ENCODE results near the gene DAPP1. TPM values are rescaled to one million over a fixed set of nuclear protein-coding genes. Genes with fewer than 3 reads are reported as not detected.

DAPP1 gene
- total RNA-seq, 2 experiments from 2014 or later = 35.8 to 39.4 TPM

- Mint-ChIP-seq H3K4me3 (no peak overlapping the region), H3K27ac (no peak overlapping the region), H3K9me3 (no peaks in the 10 kb centered on the region), H3K27me3 (no peaks in the 10 kb centered on the region), H3K4me1 (peaks cover 29% of the 10 kb centered on the region), H3K36me3 (ENCODE audit: low read depth) (no peaks in the 10 kb centered on the region)
- CTCF ChIA-PET = interaction anchor here (0.9 to 6.0 kb wide), 18 partner anchors 9 to 814 kb away, joined by 3 to 46 read pairs (median 6); partner anchors contain the start of genes DAPP1, LAMTOR3, METAP1 and TRMT10A
- no peak for DNase-seq
- POLR2A ChIA-PET = interaction anchor here (1.8 to 2.4 kb wide), 4 partner anchors 8 to 142 kb away, joined by 5 to 7 read pairs (median 6); partner anchors contain the start of gene LAMTOR3
Observed at GRCh38 chr4:99809326-99809725, 7.3 kb upstream of the DAPP1 start.

GRCh38 chr4:99810536-99810935 is 6.1 kb upstream of the DAPP1 start:
- Mint-ChIP-seq H3K36me3 (ENCODE audit: low read depth) (no peaks in the 10 kb centered on the region), H3K4me3 (no peak overlapping the region), H3K4me1 (peaks cover 36% of the 10 kb centered on the region), H3K27me3 (no peaks in the 10 kb centered on the region), H3K27ac (no peak overlapping the region), H3K9me3 (no peaks in the 10 kb centered on the region)
- POLR2A ChIA-PET = interaction anchor here (1.8 to 8.0 kb wide), 2 partner anchors 74 to 137 kb away, joined by 6 to 105 read pairs; partner anchors contain the start of genes DNAJB14 and H2AZ1
- DNase-seq = no peak
- CTCF ChIA-PET = interaction anchor here (1.4 to 6.0 kb wide), 7 partner anchors 34 to 247 kb away, joined by 3 to 46 read pairs (median 4); partner anchors contain the start of genes LAMTOR3 and TRMT10A

- POLR2A ChIA-PET = interaction anchor here (0.6 to 8.0 kb wide), 4 partner anchors 46 to 567 kb away, joined by 3 to 105 read pairs (median 5); partner anchors contain the start of genes DNAJB14 and H2AZ1
- peaks cover 42% of the 10 kb centered on the region for H3K4me1 Mint-ChIP-seq
- H3K27ac Mint-ChIP-seq = no peak overlapping the region
- no peaks in the 10 kb centered on the region for H3K9me3 Mint-ChIP-seq
- no peak overlapping the region for H3K4me3 Mint-ChIP-seq
- H3K27me3 Mint-ChIP-seq = no peaks in the 10 kb centered on the region
- DNase-seq = no peak
- no peaks in the 10 kb centered on the region for H3K36me3 Mint-ChIP-seq (ENCODE audit: low read depth)
- CTCF ChIA-PET = interaction anchor here (1.0 to 6.0 kb wide), 20 partner anchors 13 to 308 kb away, joined by 3 to 46 read pairs (median 4); partner anchors contain the start of genes DNAJB14 and TRMT10A
Observed at GRCh38 chr4:99811117-99811516, 5.5 kb upstream of the DAPP1 start.

- ChIA-PET CTCF (interaction anchor here (0.7 to 6.0 kb wide), 29 partner anchors 9 to 308 kb away, joined by 3 to 46 read pairs (median 4); partner anchors contain the start of genes DNAJB14, H2AZ1 and TRMT10A), POLR2A (interaction anchor here (0.6 to 8.0 kb wide), 5 partner anchors 41 to 1727 kb away, joined by 3 to 105 read pairs (median 4); partner anchors contain the start of genes DNAJB14 and H2AZ1)
- no peak overlapping the region for H3K4me3 Mint-ChIP-seq
- H3K27ac Mint-ChIP-seq = no peak overlapping the region
- H3K4me1 Mint-ChIP-seq = peaks cover 47% of the 10 kb centered on the region
- DNase-seq = peak; percentile 50
- H3K27me3 Mint-ChIP-seq = no peaks in the 10 kb centered on the region
- no peaks in the 10 kb centered on the region for H3K9me3 Mint-ChIP-seq
- no peaks in the 10 kb centered on the region for H3K36me3 Mint-ChIP-seq (ENCODE audit: low read depth)
Observed at GRCh38 chr4:99811850-99812249, 4.8 kb upstream of the DAPP1 start.

- H3K27ac Mint-ChIP-seq = peak overlapping the region; percentile 91
- ChIA-PET POLR2A (interaction anchor here (1.1 to 8.0 kb wide), 8 partner anchors 31 to 132 kb away, joined by 3 to 105 read pairs (median 26); partner anchors contain the start of genes DNAJB14, H2AZ1 and LAMTOR3), CTCF (interaction anchor here (1.2 to 4.9 kb wide), 4 partner anchors 7 to 252 kb away, joined by 3 to 32 read pairs (median 8); partner anchors contain the start of gene TRMT10A)
- peaks cover 63% of the 10 kb centered on the region for H3K4me1 Mint-ChIP-seq
- H3K9me3 Mint-ChIP-seq = no peaks in the 10 kb centered on the region
- H3K27me3 Mint-ChIP-seq = no peaks in the 10 kb centered on the region
- DNase-seq = no peak
- H3K4me3 Mint-ChIP-seq = peak overlapping the region; percentile 87
- H3K36me3 Mint-ChIP-seq (ENCODE audit: low read depth) = peaks cover 17% of the 10 kb centered on the region
Observed at GRCh38 chr4:99815597-99816011, 1.0 kb upstream of the DAPP1 start.

- ChIA-PET CTCF (interaction anchor here (0.8 to 4.9 kb wide), 5 partner anchors 9 to 131 kb away, joined by 3 to 32 read pairs (median 10); no protein-coding TSS in a partner anchor), POLR2A (interaction anchor here (0.8 to 8.0 kb wide), 13 partner anchors 9 to 729 kb away, joined by 3 to 105 read pairs (median 8); partner anchors contain the start of genes ADH5, DNAJB14, H2AZ1 and LAMTOR3)
- peak overlapping the region; percentile 87 for H3K4me3 Mint-ChIP-seq
- H3K27me3 Mint-ChIP-seq = no peaks in the 10 kb centered on the region
- peaks cover 27% of the 10 kb centered on the region for H3K36me3 Mint-ChIP-seq (ENCODE audit: low read depth)
- H3K27ac Mint-ChIP-seq = peak overlapping the region; percentile 91
- H3K4me1 Mint-ChIP-seq = peaks cover 73% of the 10 kb centered on the region
- no peak for DNase-seq
- H3K9me3 Mint-ChIP-seq = no peaks in the 10 kb centered on the region
Observed at GRCh38 chr4:99817309-99817890, 773 bp downstream of the DAPP1 start.

GRCh38 chr4:99818661-99819060 is 2.0 kb downstream of the DAPP1 start:
- Mint-ChIP-seq H3K4me3 (peak overlapping the region; percentile 87), H3K27me3 (no peaks in the 10 kb centered on the region), H3K4me1 (peaks cover 76% of the 10 kb centered on the region), H3K27ac (no peak overlapping the region), H3K36me3 (ENCODE audit: low read depth) (peaks cover 32% of the 10 kb centered on the region), H3K9me3 (no peaks in the 10 kb centered on the region)
- ChIA-PET CTCF (interaction anchor here (4.9 kb wide), 1 partner anchor 10 kb away, joined by 32 read pairs; no protein-coding TSS in a partner anchor), POLR2A (interaction anchor here (2.7 to 8.0 kb wide), 5 partner anchors 28 to 129 kb away, joined by 26 to 105 read pairs (median 40); partner anchors contain the start of genes DNAJB14, H2AZ1 and LAMTOR3)
- no peak for DNase-seq

GRCh38 chr4:99821918-99822503 is 5.4 kb downstream of the DAPP1 start:
- H3K36me3 Mint-ChIP-seq (ENCODE audit: low read depth) = peaks cover 57% of the 10 kb centered on the region
- ChIA-PET CTCF (interaction anchor here (1.3 kb wide), 2 partner anchors 10 to 14 kb away, joined by 3 to 6 read pairs; no protein-coding TSS in a partner anchor), POLR2A (interaction anchor here (0.7 to 1.8 kb wide), 3 partner anchors 9 to 125 kb away, joined by 3 to 7 read pairs (median 4); partner anchors contain the start of gene DNAJB14)
- no peak for DNase-seq
- peak overlapping the region; percentile 36 for H3K27ac Mint-ChIP-seq
- no peaks in the 10 kb centered on the region for H3K9me3 Mint-ChIP-seq
- H3K27me3 Mint-ChIP-seq = no peaks in the 10 kb centered on the region
- peaks cover 75% of the 10 kb centered on the region for H3K4me1 Mint-ChIP-seq
- no peak overlapping the region for H3K4me3 Mint-ChIP-seq

- POLR2A ChIA-PET = interaction anchor here (1.7 to 1.8 kb wide), 2 partner anchors 23 to 124 kb away, joined by 4 to 7 read pairs; partner anchors contain the start of gene DNAJB14
- no peak overlapping the region for H3K4me3 Mint-ChIP-seq
Observed at GRCh38 chr4:99822734-99823133, 6.1 kb downstream of the DAPP1 start.

GRCh38 chr4:99824070-99824599 is 7.5 kb downstream of the DAPP1 start:
- H3K27ac Mint-ChIP-seq = no peak overlapping the region
- POLR2A ChIA-PET = interaction anchor here (1.2 to 2.1 kb wide), 2 partner anchors 22 to 27 kb away, joined by 4 read pairs; no protein-coding TSS in a partner anchor
- H3K4me1 Mint-ChIP-seq = peaks cover 68% of the 10 kb centered on the region
- CTCF ChIA-PET = interaction anchor here (0.6 to 1.3 kb wide), 2 partner anchors 12 to 14 kb away, joined by 3 read pairs; no protein-coding TSS in a partner anchor
- H3K36me3 Mint-ChIP-seq (ENCODE audit: low read depth) = peaks cover 50% of the 10 kb centered on the region
- H3K9me3 Mint-ChIP-seq = no peaks in the 10 kb centered on the region
- DNase-seq = no peak
- no peaks in the 10 kb centered on the region for H3K27me3 Mint-ChIP-seq
- no peak overlapping the region for H3K4me3 Mint-ChIP-seq

More at GRCh38 chr4:99822734-99823133, 6.1 kb downstream of the DAPP1 start:
- no peak for DNase-seq
- Mint-ChIP-seq H3K4me1 (peaks cover 73% of the 10 kb centered on the region), H3K9me3 (no peaks in the 10 kb centered on the region), H3K27me3 (no peaks in the 10 kb centered on the region), H3K36me3 (ENCODE audit: low read depth) (peaks cover 54% of the 10 kb centered on the region), H3K27ac (no peak overlapping the region)
- CTCF ChIA-PET = interaction anchor here (1.3 kb wide), 1 partner anchor 11 kb away, joined by 3 read pairs; no protein-coding TSS in a partner anchor

GRCh38 chr4:99825272-99825671 is 8.6 kb downstream of the DAPP1 start:
- no peak for DNase-seq
- H3K27me3 Mint-ChIP-seq = no peaks in the 10 kb centered on the region
- H3K4me3 Mint-ChIP-seq = no peak overlapping the region
- ChIA-PET CTCF (interaction anchor here (1.0 to 1.3 kb wide), 2 partner anchors 9 to 14 kb away, joined by 3 read pairs; partner anchors contain the start of gene DAPP1), POLR2A (interaction anchor here (2.1 kb wide), 1 partner anchor 21 kb away, joined by 4 read pairs; no protein-coding TSS in a partner anchor)
- H3K9me3 Mint-ChIP-seq = no peaks in the 10 kb centered on the region
- H3K36me3 Mint-ChIP-seq (ENCODE audit: low read depth) = peaks cover 44% of the 10 kb centered on the region
- H3K27ac Mint-ChIP-seq = no peak overlapping the region
- H3K4me1 Mint-ChIP-seq = peaks cover 58% of the 10 kb centered on the region

- POLR2A ChIA-PET = interaction anchor here (2.1 kb wide), 1 partner anchor 20 kb away, joined by 4 read pairs; no protein-coding TSS in a partner anchor
- CTCF ChIA-PET = no interaction called here
- peaks cover 57% of the 10 kb centered on the region for H3K4me1 Mint-ChIP-seq
- no peaks in the 10 kb centered on the region for H3K9me3 Mint-ChIP-seq
- DNase-seq = no peak
- peaks cover 47% of the 10 kb centered on the region for H3K36me3 Mint-ChIP-seq (ENCODE audit: low read depth)
- no peaks in the 10 kb centered on the region for H3K27me3 Mint-ChIP-seq
- H3K4me3 Mint-ChIP-seq = no peak overlapping the region
- no peak overlapping the region for H3K27ac Mint-ChIP-seq
Observed at GRCh38 chr4:99826016-99826415, 9.4 kb downstream of the DAPP1 start.

Data from activated CD4-positive, alpha-beta memory T cell treated with anti-CD3 and anti-CD28 coated beads, Interleukin-2, amount 10 ng/mL, durations not matched to agents 7 days and 5 days (primary cell).